Urinary bladder (tissue), 2 donors: ENCODE data around the gene ZC2HC1B. TPM values are rescaled to one million over a fixed set of nuclear protein-coding genes. Genes with fewer than 3 reads are reported as not detected.

Experiments
- polyA plus RNA-seq: library from polyadenylated mRNA; stranded (reverse); fragments of 200-250 nt; gene quantifications from one replicate; pipeline ENCODE4 v1.2.3, GENCODE V29; 2013
- small RNA-seq: library from RNA; depleted of rRNA; stranded (forward); fragments of <200 nt; gene quantifications from one replicate; pipeline ENCODE3, GENCODE V24; 2014
- total RNA-seq: library from RNA; depleted of rRNA; stranded (reverse); fragments of >200 nt; gene quantifications from one replicate; pipeline ENCODE4 v1.2.3, GENCODE V29; 2014
- donor health status: healthy.

The ZC2HC1B gene
- total and polyA plus RNA-seq, 2 donors, result not detected

Small RNAs within 50 kb of the gene (small RNA-seq; reads per million reads assigned to genes)
- gene ZC2HC1B, result not detected

Other genes with a start within 250 kb of the ZC2HC1B start
- 160 TPM for gene PHACTR2, start 186.5 kb upstream of the ZC2HC1B start, total RNA-seq
- gene PHACTR2, start 186.5 kb upstream of the ZC2HC1B start, polyA plus RNA-seq, result 11.2 TPM
- 22.0 TPM for gene LTV1, start 21.1 kb upstream of the ZC2HC1B start, total RNA-seq
- 25.7 TPM for gene LTV1, start 21.1 kb upstream of the ZC2HC1B start, polyA plus RNA-seq
- gene PLAGL1, start 143.8 kb downstream of the ZC2HC1B start, total RNA-seq, result 131 TPM
- 43.2 TPM for gene PLAGL1, start 143.8 kb downstream of the ZC2HC1B start, polyA plus RNA-seq
- gene SF3B5, start 231.1 kb downstream of the ZC2HC1B start, total RNA-seq, result 58.6 TPM
- 181 TPM for gene SF3B5, start 231.1 kb downstream of the ZC2HC1B start, polyA plus RNA-seq